Lower lobe of right lung (tissue), 2 donors: Measurements from ENCODE around the gene SCD5. TPM values are rescaled to one million over a fixed set of nuclear protein-coding genes. Genes with fewer than 3 reads are reported as not detected.
A peak's percentile ranks its signal among the peaks of the same experiment; 100 is the strongest.

Source experiments
- ATAC-seq, 2 donors: fragments of 200-7000 bp; cut with Tn5 transposase; one replicate each; pipeline ENCODE4 v1.9.1; 2020 to 2022; ENCODE audit warnings: mild to moderate bottlenecking in 2 of 2, moderate library complexity in 2 of 2
- DNase-seq: peaks from one replicate; pipeline ENCODE4 v3.0.0-alpha.2; 2020
- H3K27ac ChIP-seq: fragments of 200-600 bp; one replicate; pipeline ENCODE4 v1.8.0; 2022
- H3K27me3 ChIP-seq: fragments of 200-600 bp; one replicate; pipeline ENCODE4 v1.8.0; 2022; ENCODE audit warnings: low read depth
- H3K36me3 ChIP-seq: fragments of 200-600 bp; one replicate; pipeline ENCODE4 v1.8.0; 2022; ENCODE audit warnings: mild to moderate bottlenecking
- H3K4me1 ChIP-seq: fragments of 200-600 bp; one replicate; pipeline ENCODE4 v1.8.0; 2022
- H3K4me3 ChIP-seq: fragments of 200-600 bp; one replicate; pipeline ENCODE4 v1.8.0; 2022; ENCODE audit warnings: mild to moderate bottlenecking
- H3K9me3 ChIP-seq: fragments of 200-600 bp; one replicate; pipeline ENCODE4 v1.8.0; 2022
- intact Hi-C: fragments of 100-400 bp; cut with DNase I; formaldehyde crosslinking; loops from one replicate; pipeline ENCODE4 v1.11.0; 2022
- total RNA-seq: library from RNA; stranded (reverse); fragmentation: NEBNext Ultra II Directional; extraction: Animal tissue kit (Norgen Biotek cat#: 25700); gene quantifications from one replicate; pipeline ENCODE4 v1.2.1, GENCODE V29; 2021
- TF ChIP-seq, protein P1 (sequence below): fragments of 200-600 bp; IDR thresholded peaks from one replicate; pipeline ENCODE4 v1.8.0; 2022; ENCODE audit warnings: antibody characterized with exemption, mild to moderate bottlenecking
- donor health status: DM: no; HTN: yes; CAD: no; lungs with severe emphysema.

SCD5 gene
- total RNA-seq, 1 donor from 2014 or later: 17.7 TPM

DNA sequence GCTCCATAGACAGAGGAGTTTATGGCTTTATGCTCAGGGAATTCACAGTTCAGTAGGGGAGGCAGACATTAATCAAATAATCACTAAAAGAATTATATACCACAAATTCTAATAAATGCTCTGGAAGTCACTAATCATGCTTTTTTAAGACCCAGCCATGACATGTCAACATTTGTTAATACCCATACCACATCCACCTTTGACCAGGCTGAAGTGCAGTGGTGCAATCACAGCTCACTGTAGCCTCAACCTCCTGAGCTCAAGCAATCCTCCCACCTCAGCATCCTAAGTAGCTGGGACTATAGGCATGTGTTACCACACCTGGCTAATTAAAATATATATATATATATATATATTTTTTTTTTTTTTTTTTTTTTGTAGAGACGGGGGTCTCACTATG, 12.8 kb upstream of the SCD5 start:
- H3K36me3 ChIP-seq: no peaks in the 10 kb centered on the region
- H3K9me3 ChIP-seq: no peaks in the 10 kb centered on the region
- no peak for ATAC-seq
- H3K4me3 ChIP-seq: no peak overlapping the region
- TF ChIP-seq, protein P1, sequence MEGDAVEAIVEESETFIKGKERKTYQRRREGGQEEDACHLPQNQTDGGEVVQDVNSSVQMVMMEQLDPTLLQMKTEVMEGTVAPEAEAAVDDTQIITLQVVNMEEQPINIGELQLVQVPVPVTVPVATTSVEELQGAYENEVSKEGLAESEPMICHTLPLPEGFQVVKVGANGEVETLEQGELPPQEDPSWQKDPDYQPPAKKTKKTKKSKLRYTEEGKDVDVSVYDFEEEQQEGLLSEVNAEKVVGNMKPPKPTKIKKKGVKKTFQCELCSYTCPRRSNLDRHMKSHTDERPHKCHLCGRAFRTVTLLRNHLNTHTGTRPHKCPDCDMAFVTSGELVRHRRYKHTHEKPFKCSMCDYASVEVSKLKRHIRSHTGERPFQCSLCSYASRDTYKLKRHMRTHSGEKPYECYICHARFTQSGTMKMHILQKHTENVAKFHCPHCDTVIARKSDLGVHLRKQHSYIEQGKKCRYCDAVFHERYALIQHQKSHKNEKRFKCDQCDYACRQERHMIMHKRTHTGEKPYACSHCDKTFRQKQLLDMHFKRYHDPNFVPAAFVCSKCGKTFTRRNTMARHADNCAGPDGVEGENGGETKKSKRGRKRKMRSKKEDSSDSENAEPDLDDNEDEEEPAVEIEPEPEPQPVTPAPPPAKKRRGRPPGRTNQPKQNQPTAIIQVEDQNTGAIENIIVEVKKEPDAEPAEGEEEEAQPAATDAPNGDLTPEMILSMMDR: no peak
- intact Hi-C loops: no loop called here
- H3K4me1 ChIP-seq: no peaks in the 10 kb centered on the region
- no peak for DNase-seq
- no peaks in the 10 kb centered on the region for H3K27me3 ChIP-seq
- H3K27ac ChIP-seq: no peak overlapping the region

GRCh38 chr4:82810176-82810575, 11.6 kb upstream of the SCD5 start:
- no peaks in the 10 kb centered on the region for H3K27me3 ChIP-seq
- intact Hi-C loops: no loop called here
- no peaks in the 10 kb centered on the region for H3K36me3 ChIP-seq
- no peaks in the 10 kb centered on the region for H3K4me1 ChIP-seq
- DNase-seq (no peak), ATAC-seq (no peak)
- H3K9me3 ChIP-seq: no peaks in the 10 kb centered on the region
- no peak overlapping the region for H3K4me3 ChIP-seq
- no peak overlapping the region for H3K27ac ChIP-seq
- TF ChIP-seq, protein P1: no peak

- H3K4me3 ChIP-seq: no peak overlapping the region
- TF ChIP-seq, protein P1: no peak
- no peaks in the 10 kb centered on the region for H3K9me3 ChIP-seq
- no peak overlapping the region for H3K27ac ChIP-seq
- no peaks in the 10 kb centered on the region for H3K4me1 ChIP-seq
- no peaks in the 10 kb centered on the region for H3K27me3 ChIP-seq
- ATAC-seq: no peak
- intact Hi-C loops: no loop called here
- no peak for DNase-seq
- no peaks in the 10 kb centered on the region for H3K36me3 ChIP-seq
Measured at GRCh38 chr4:82809619-82810018, 11.0 kb upstream of the SCD5 start.

- TF ChIP-seq, protein P1: no peak
- Histone ChIP-seq H3K9me3 (no peaks in the 10 kb centered on the region), H3K4me1 (peaks cover 11% of the 10 kb centered on the region), H3K27ac (no peak overlapping the region), H3K27me3 (peaks cover 12% of the 10 kb centered on the region), H3K36me3 (no peaks in the 10 kb centered on the region), H3K4me3 (no peak overlapping the region)
- intact Hi-C loops: no loop called here
- peak in 1 of 2 donors; percentile 22 for ATAC-seq
- DNase-seq: no peak
Measured at GRCh38 chr4:82803746-82804145, 5.2 kb upstream of the SCD5 start.

- peaks cover 12% of the 10 kb centered on the region for H3K27me3 ChIP-seq
- TF ChIP-seq, protein P1: no peak
- no peak for DNase-seq
- peaks cover 11% of the 10 kb centered on the region for H3K4me1 ChIP-seq
- ATAC-seq: no peak
- intact Hi-C loops: no loop called here
- H3K4me3 ChIP-seq: no peak overlapping the region
- H3K27ac ChIP-seq: no peak overlapping the region
- no peaks in the 10 kb centered on the region for H3K9me3 ChIP-seq
- no peaks in the 10 kb centered on the region for H3K36me3 ChIP-seq
Measured at GRCh38 chr4:82802911-82803310, 4.3 kb upstream of the SCD5 start.

GRCh38 chr4:82801910-82802521, 3.4 kb upstream of the SCD5 start:
- TF ChIP-seq, protein P1: peak; percentile 11
- H3K36me3 ChIP-seq: no peaks in the 10 kb centered on the region
- H3K4me1 ChIP-seq: peaks cover 20% of the 10 kb centered on the region
- no peak overlapping the region for H3K4me3 ChIP-seq
- peaks cover 12% of the 10 kb centered on the region for H3K27me3 ChIP-seq
- no peak for DNase-seq
- no peak for ATAC-seq
- intact Hi-C loops: no loop called here
- H3K9me3 ChIP-seq: no peaks in the 10 kb centered on the region
- H3K27ac ChIP-seq: no peak overlapping the region
